ENCODE data around the gene INPP5F.
A peak's percentile ranks its signal among the peaks of the same experiment; 100 is the strongest.
"Not testable (repeated sequence)": the region's sequence is repeated elsewhere in the genome, so short reads cannot be mapped to it uniquely, and the experiment has no call there.

INPP5F gene

DNA sequence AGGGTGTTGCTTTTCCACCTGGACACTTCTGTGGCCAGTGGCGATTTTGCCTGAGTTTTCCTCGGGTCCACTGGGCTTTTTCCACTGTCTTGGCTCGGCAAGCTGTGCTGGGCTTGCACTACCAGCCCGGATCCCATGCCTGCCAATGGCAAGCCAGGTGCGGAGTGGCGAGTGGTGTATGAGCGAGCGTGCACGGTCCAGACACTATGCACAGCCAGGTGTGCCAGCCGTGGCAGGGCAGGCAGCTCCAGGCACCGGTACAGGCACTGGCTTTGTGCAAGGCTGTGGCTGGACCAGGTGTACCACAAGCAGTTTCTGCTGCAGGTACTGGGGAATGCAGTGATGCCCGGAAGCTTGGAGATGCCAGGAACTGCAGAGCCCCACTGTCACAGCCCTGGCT, 22.1 kb downstream of the INPP5F start:
- no peak for DNase-seq

DNA sequence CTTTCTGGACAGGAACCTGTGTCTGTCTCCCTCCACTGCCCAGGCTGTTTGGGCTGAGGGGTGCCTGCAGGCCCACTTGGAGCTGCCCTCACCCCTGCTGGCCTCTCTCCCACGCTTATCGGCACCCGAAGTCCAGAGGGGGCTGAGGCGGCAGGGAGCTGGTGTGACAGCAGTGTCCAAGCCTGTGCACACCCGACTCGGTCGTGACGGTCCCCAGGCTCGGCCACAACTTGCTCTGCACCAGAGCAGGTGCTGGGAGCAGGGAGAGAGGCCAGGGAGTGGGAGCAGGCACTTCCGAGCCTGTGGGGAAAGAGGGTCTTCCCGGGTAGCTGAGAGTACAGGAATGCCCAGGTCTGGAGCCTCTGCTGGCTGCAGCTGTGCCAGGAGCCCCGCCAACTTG, 23.0 kb downstream of the INPP5F start:
- DNase-seq: no peak

DNA sequence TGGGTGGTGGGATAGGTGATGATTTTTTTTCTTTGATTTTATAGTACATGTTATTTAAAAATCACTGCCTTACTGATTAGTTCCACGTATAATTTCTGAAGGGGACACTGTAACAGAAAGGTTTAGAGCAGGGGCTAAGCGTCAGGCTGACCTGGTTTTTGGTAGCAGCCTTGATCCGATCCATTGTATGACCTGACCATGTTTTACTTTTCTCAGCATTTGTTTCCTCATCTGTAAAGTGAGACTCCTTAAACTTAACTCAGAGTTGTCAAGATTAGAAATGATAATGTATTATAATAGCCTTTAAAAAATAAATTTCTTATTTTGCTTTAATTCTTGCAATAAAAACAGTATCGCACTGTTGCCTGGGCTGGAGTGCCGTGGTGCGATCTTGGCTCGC, 23.6 kb downstream of the INPP5F start:
- no peak for DNase-seq

DNA sequence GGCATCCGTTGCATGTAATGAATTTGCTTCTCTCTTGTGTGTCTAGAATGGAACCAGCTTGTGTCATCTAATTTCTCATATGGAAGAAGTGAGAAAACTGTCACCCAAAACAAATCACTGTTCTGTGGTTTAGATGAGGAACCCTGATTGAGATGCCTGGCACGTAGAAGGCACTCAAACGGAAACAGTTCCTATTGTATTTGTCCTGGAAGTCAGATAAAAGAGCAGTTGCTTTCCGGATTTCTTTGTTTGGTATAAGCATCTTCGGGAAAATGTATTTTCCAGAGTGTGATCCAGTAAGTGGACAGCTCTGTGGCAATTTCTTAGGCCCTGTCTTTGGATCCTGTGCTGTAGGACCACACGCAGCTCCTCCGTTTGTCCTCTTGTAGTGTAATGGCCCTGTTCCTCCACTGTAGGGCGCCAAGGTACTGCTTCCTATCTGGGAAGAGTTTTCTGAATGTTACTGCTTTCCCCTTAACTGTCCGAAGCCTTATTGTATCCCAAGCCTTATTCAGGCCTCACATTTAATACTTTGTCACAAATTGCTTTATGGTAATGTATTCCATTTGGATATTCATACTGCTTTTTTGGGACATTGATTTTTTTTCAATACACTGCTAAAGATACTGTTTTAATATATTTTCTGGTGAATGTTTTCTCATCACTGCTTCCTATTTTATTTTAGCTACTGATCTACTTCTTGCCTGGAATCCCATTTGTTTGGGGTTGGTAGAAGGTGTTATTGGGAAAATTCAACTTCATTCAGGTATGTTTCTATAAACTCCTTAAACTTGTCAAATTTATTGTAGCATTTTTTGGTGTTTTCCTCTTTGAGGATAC, 24.8 kb downstream of the INPP5F start:
- peak in 5 of 6 experiments; percentile 6 to 44 (median 37) for DNase-seq

DNA sequence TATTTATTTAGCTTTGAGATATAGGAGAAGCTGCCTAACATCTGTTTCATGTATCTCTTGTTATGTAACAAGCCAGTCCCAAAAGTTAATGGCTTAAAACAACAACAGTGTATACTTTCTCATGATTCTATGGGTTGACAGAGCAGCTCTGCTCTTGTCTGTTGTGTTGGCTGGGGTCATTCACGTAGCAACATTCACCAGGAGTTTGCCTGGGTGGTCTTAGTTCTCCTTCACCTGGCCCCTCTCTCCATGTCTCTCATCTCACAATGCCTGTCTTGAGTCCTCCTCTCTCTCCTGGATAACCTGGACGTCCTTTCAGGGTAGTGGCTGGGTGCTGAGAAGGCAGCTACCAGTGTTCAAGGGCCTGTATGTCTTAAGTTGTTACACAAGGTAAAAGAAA, 27.5 kb downstream of the INPP5F start:
- DNase-seq: no peak

DNA sequence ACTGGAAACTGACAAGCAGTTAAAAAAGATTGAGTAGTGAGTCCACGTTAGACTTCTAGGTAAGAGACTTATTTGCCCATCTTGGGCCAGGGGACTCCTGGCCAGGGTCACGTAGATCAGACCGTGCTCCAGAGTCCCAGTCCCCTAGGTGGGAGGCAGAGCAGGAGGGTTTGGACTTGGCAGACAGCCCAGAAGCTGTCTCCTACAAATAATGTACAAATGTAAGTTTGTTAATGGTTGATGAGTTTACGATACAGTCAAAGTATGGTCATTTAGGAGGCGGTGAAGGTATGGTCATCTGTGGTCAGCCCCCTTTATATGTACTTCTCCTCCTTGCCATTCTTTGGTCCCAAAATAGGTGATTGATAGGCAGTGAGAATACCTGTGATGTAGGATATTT, 28.2 kb downstream of the INPP5F start:
- no peak for DNase-seq

DNA sequence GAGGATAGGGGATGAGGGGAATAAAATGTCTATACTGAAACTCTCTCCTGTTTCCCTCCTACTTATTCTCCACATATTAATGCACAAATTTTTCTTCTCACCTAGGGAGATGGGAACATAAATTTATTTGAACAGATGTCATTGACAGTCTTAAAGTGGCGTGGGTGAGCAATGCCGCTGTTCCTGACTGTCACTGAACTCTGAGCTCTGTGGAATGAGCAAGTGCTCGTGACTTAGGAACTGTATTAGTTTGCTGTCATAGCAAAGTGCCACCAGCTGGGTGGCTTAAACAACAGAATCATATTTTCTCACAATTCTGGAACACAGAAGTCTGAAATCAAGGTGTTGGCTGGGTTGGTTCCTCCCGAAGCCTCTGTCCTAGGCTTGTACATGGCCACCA, 29.1 kb downstream of the INPP5F start:
- DNase-seq: no peak

DNA sequence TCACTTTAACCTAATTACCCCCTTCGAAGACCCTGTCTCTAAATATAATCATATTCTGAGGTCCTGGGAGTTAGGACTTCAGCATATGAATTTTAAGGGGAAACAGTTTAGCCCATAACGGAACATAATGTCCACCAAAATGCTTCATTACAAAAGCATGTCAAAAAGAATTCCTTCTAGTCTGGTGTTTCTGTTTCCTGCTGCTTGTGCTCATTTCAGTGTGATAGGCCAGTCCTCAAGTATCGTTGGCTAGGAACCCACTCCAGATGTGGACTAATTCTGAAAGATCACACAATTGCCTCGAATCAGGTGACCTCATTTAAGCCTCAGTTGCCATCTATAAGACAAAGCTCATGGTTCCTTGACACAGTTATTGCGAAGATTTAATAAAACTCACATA, 29.6 kb downstream of the INPP5F start:
- DNase-seq: no peak

DNA sequence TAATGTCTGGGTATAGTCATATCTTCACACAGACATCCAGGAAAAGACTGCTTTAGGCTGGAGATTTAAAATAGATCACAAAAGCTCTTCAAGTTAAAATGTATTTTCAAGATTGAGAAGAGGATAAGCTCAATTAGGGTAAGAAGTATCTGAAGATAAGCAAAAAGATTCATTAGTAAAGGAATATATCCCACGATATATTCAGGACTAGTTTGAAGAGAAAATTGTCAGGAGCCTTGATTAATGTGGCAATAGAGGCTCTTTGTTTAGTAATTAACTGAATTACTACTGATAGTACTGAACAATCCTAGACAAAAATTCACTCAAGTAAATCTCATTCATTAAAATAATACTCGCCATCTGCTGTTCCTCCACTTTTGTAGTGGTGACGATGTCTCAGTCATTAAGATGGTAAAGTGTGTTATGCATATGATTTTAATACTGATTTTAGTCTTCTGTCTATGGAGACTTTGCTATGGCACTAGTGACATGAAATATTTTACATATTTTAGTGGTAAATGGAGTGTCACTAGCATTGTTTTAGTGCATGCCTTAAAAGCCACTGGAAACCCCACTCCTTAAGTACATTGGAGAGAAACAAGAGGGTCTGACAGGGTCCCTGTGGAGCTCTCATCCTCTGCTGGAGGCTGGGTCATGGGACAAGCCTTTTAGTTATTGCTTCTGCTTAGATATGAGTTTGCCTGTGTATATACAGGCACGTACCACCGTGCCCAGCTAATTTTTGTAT, 32.8 kb downstream of the INPP5F start:
- DNase-seq: no peak

DNA sequence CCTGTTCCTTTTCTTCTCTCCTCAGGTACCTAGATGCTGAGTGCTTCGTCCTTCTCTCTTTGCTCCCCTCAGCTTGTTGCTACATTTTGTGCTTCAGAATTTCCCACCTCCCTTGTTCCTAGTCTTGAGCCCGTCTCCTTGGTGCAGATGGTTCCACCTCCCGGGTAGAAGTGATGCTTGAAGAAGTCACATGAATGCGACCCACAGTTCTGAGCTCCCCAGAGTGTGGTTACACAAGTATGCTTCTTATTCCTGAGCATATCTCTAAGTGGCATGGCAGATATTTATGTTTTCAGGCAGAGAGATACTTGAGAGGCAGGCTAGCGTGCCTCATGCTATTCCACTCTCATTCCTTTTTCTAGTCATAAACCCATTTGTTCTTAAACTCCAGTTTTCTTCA, 34.0 kb downstream of the INPP5F start:
- no peak for DNase-seq

DNA sequence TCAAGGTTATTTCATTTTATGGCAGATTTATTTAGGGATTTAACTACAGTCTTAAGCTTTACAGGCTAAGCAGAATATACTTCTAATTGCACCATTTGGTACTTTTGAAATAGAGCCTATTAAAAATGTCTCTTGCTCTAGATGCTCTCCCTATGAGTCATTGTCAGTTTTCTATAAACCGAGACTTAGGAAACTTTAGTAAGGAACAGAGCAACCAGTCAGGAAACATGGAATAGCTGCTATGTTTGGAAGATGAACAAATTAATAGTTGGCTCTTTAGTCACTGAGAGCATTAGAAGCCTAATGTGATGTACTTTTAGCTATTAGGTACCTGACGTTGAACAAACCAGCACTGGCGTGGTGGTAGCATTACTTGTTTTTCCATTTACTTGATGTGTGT, 35.3 kb downstream of the INPP5F start:
- no peak for DNase-seq

DNA sequence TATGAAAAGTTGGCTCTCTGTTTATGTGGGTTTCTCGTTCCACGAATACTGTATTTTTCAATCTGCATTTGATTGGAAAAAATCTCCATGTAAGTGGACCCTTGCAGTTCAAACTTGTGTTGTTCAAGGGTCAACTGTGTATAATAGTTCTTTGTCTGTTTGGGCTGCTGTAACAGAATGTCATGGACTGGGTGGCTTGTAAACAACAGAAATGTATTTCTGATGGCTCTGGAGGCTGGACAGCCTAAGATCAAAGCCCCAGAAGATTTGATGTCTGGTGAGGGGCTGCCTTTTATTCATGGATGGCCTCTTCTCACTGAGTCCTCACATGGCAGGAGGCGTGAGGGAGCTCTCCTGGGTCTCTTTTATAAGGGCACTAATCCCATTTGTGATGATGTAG, 36.2 kb downstream of the INPP5F start:
- no peak for DNase-seq

DNA sequence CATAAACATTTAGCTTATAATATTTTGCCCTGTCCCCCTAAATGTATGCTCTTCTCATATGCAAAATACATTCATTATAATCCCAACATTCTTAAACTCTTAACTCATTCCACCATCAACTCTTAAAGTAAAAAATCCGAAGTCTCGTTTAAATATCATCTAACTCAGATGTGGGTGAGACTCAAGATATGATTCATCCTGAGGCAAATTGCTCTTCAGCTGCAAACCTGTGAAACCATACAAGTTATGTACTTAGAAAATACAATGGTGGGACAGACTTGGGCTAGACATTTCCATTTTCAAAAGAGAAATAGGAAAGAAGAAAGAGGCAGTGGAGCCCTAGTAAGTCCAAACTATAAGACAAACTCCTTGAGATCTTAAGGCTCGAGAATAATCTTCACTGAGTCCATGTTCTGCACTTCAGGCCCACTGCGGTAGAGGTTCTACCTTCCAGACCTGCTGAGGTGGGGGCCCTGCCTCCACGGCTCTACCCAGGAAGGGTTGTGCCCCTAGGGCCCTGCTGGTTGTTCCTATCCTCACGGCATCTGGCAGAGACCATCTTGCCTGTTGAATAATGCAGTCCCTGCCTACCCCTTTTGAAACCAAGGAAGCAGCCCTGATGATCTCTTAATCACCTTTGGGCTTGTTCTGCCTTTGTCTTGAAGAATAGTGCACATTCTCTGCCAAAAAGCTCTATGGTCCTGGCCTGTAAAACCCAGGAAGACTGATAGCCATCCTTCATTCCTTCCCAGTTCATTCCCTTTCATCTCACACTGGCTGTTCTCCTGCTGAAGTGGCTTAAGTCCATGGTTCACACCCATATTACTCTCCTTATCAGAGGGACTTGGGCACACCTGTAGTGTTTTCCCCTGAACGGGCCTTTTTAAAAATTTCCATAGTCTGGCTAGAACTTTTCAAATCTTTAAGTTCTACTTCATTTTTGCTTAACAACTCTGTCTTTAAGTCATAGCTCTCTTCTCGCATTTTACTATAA, 37.3 kb downstream of the INPP5F start:
- DNase-seq: no peak

DNA sequence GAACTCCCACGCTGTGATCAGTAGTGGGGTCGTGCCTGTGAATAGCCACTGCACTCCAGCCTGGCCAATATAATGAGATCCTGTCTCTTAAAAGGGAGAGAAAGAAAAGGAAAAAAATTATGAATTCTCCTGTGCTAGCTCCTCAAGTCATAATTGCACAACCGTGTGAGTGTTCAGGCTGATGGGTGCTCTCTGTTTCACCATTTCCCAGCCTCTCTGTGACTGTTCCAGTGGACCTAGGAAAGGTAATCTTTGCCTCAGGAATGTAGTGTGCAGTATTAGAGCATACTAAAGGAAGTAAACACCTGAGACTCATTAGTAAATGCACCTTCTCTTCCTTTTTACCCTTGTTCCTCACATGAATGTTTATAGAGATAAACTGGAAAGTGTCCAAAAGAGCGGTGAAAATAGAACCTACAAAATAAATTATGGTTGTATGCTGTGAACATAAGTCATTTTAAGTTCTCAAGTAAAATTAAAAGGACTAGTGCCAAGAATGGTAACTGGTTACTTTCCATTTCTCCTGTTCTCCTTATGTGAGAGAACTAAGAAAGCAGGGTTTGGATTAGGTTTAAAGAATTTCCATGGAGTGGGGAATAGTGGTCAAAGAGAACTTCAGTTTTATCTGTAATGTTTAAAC, 42.7 kb downstream of the INPP5F start:
- DNase-seq: no peak

DNA sequence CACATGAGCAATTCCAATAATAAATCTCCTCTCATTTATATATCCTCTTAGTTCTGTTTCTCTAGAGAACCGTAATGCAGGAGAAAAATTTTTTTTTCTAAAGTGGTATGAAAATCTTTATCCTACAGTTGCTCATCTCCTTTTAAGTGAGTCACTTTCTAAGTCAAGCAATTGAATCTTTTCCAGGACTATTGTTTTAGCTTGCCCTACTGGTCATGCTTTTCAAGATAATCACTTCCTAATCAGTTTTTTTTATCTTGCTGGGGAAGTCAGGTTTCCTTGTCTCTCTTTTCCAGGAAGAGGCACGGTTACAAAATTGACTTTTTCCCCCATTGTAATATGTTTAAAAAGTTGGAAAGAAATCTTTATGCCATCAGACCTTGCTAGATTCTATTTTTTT, 44.0 kb downstream of the INPP5F start:
- no peak for DNase-seq

DNA sequence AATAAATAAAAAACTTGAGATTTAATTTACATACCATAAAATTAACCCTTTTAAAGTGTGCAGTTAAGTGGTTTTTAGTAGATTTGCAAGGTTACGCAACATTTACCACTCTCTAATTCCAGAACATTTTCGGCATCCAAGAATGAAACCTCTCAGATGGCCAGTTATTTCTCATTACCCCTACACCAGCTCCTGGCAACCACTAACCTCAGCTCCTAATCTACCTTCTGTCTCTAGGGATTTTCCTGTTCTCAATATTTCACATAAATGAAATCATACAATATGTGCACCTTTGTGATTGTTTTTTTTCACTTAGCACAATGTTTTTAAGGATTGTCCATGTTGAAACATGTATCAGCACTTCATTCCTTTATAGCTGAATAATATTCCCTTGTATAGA, 45.1 kb downstream of the INPP5F start:
- DNase-seq: no peak

DNA sequence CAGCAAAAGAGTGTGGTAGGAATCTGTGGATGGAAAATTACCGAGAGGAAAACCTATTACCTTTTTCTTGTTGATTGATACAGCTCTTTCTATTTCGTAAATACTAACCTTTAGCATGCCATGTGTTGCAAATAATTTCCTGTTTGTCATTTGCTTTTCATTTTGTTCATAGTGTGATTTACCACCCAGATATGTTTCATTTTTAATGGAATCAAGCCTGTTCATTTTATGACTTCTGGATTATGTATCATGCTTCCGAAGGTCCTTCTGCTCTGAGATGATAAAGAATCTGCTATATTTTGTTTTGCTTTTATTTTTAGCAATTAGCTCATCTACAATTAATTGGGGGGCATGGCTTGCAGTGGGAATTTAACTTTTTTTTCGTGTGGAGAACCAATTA, 46.5 kb downstream of the INPP5F start:
- DNase-seq: no peak

DNA sequence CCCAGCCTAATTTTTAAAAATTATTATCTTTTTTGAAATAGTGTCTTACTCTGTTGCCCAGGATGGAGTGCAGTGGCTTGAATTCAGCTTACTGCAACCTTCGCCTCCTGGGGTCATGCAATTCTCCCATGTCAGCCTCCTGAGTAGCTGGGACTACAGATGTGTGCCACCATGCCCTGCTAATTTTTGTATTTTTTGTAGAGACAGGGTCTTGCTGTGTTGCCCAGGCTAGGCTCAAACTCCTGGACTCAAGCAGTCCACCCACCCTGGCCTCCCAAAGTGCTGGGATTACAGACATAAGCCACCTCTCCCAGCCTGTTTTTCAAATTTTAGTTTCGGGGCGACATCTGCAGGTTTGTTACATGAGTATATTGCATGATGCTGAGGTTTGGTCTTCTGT, 47.2 kb downstream of the INPP5F start:
- DNase-seq: not testable (repeated sequence)

DNA sequence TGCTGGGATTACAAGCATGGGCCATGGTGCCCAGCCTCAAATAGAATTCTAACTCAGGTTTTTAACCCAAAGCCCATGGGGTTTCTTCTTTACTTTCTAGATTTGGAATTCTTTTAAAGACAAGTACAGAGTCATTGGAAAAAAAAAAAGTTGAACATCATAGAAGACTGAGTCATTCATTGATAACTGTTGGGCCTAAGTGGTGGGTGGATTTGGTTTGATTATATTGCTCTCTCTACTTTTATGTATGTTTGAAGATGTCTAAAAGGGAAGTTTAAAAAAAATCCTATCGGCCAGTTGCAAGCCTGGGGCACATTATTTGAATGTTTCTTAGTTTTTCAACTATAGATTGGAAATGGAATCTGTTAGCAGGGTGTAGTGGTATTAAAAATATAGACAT, 49.7 kb downstream of the INPP5F start:
- DNase-seq: no peak

DNA sequence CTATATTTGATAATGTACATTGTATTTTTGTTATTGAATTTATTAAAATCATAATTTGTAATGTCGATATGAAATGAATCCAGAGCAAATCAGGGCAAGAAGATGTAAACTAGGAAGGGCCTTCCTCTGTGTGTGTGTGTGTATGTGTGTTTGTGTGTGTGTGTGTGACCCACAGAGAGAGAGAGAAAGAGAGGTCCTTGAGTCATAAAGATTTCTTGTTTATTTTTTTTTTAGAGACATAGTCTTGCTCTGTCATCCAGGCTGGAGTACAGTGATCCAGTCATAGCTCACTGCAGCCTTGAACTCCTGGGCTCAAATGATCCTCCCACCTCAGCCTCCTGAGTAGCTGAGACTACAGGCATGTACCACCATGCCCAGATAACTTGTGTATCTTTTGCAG, 50.7 kb downstream of the INPP5F start:
- DNase-seq: no peak

DNA sequence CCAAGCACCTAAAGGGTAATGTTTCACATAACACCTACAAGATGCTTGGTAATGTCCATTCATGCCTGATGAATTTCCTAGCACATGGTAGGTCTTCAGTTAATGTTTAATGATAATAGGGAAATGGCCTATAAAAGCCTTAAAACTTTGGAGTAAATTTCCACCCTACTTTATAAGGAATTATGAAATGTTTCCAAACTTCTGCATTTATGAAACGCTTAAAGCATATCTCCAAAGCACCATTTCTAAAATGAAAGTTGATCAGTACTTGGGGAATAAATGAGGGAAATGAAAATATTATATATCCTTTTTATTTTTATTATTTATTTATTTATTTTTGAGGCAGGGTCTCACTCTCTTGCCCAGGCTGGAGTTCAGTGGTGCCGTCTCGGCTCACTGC, 51.8 kb downstream of the INPP5F start:
- no peak for DNase-seq

DNA sequence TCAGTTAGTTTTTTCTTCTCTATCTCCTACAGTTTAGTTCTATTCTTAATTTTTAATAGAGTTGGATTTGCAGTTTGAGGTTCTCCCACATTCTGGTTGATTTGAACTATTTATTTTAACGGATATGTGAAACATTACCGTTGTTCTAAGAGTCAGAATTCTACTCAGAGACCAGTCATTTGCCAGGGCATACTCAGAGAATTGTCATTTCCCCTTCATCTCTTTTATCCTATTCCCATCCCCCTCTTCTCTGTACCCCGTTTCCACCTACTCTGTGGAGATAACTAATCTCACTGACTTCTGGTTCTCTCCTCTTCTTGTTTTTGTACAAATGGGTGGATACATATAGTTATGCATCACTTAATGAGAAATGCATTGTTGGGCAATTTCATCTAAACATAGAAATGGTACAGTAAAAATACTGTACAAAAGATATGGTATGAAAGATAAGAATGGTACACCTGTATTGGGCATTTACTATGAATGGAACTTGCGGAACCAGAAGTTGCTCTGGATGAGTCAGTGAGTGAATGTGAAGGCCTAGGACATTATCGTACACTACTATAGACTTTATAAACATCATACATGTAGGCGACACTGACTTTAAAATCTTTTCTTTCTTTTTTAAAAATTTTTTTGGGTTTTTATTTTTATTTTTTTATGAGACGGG, 53.1 kb downstream of the INPP5F start:
- DNase-seq: no peak
